Choroid plexus epithelial cell (primary cell): ENCODE data around the gene STT3B.
"Not testable (repeated sequence)": the region's sequence is repeated elsewhere in the genome, so short reads cannot be mapped to it uniquely, and the experiment has no call there.

Experiments
- DNase-seq: peaks from one replicate; pipeline ENCODE4 v3.0.0-alpha.2; 2010; ENCODE audit warnings: low read depth
- H3K4me3 ChIP-seq: 2 replicates; pipeline ENCODE4 v1.5.1; 2011; ENCODE audit warnings: low read depth, mild to moderate bottlenecking, control low read depth, low read length, moderate library complexity
- CTCF ChIP-seq: conservative IDR thresholded peaks from 2 replicates; pipeline ENCODE4 v1.5.1; 2011; ENCODE audit warnings: low read depth, mild to moderate bottlenecking, control low read depth, inconsistent platforms, low read length, moderate library complexity

The STT3B gene

GRCh38 chr3:31504230-31504629, 28.5 kb upstream of the STT3B start:
- no peak for TF ChIP-seq CTCF
- DNase-seq, result no peak
- H3K4me3 ChIP-seq, result no peak overlapping the region

- no peak overlapping the region for H3K4me3 ChIP-seq
- DNase-seq, result no peak
- no peak for TF ChIP-seq CTCF
Measured at GRCh38 chr3:31505371-31506048, 27.2 kb upstream of the STT3B start.

GRCh38 chr3:31506515-31506914, 26.2 kb upstream of the STT3B start:
- not testable (repeated sequence) for DNase-seq, H3K4me3 ChIP-seq

GRCh38 chr3:31508452-31509146, 24.1 kb upstream of the STT3B start:
- TF ChIP-seq CTCF, result no peak
- no peak for DNase-seq
- no peak overlapping the region for H3K4me3 ChIP-seq

GRCh38 chr3:31509147-31509728, 23.5 kb upstream of the STT3B start:
- TF ChIP-seq CTCF, result no peak
- no peak for DNase-seq
- no peak overlapping the region for H3K4me3 ChIP-seq

- no peak overlapping the region for H3K4me3 ChIP-seq
- DNase-seq, result no peak
- no peak for TF ChIP-seq CTCF
Measured at GRCh38 chr3:31514570-31514969, 18.2 kb upstream of the STT3B start.

- H3K4me3 ChIP-seq, result no peak overlapping the region
- DNase-seq, result no peak
- TF ChIP-seq CTCF, result no peak
Measured at GRCh38 chr3:31515486-31516284, 17.0 kb upstream of the STT3B start.
